IMR-90 (cell line): Measurements from ENCODE around the gene DENND1C. TPM values are rescaled to one million over a fixed set of nuclear protein-coding genes. Genes with fewer than 3 reads are reported as not detected.

Experiments
- ATAC-seq: fragments of 200-7000 bp; cut with Tn5 transposase; 2 replicates; pipeline ENCODE4 v1.9.1; 2020; ENCODE audit warnings: low read depth, mild to moderate bottlenecking, moderate library complexity
- BruUV-seq: library from RNA; stranded (reverse); fragments of 400-500 nt; replicated peaks from 2 replicates; lab custom pipeline; 2021; lab: Mats Ljungman, UMichigan
- CTCF ChIA-PET: fragments of 300-600 bp; formaldehyde crosslinking; extraction: SDS; loops from one replicate; lab custom pipeline; 2021; ENCODE audit warnings: antibody characterized with exemption; lab: Yijun Ruan, JAX
- POLR2A ChIA-PET: fragments of 300-600 bp; sonication (Branson Sonifier 250); formaldehyde crosslinking; loops from one replicate; lab custom pipeline; 2022; ENCODE audit warnings: antibody characterized with exemption; ENCODE audit not compliant: unreplicated experiment; lab: Charles Lee
- DNase-seq: peaks from one replicate; pipeline ENCODE4 v3.0.0; 2013
- H2AFZ ChIP-seq: replicated peaks from 2 replicates; pipeline ENCODE3; 2013; ENCODE audit warnings: low read length, mild to moderate bottlenecking; ENCODE audit not compliant: poor library complexity
- H2AK5ac ChIP-seq: 2 replicates; pipeline ENCODE4 v1.6.1; 2013; ENCODE audit warnings: low read depth, low read length, inconsistent platforms
- H2AK9ac ChIP-seq: replicated peaks from 2 replicates; pipeline ENCODE3; 2013; ENCODE audit warnings: mild to moderate bottlenecking, low read depth, low read length, moderate library complexity; ENCODE audit not compliant: poor library complexity
- H2BK120ac ChIP-seq: 2 replicates; pipeline ENCODE4 v1.6.1; 2013; ENCODE audit warnings: low read depth, low read length, inconsistent platforms
- H2BK15ac ChIP-seq: 3 replicates; pipeline ENCODE4 v1.6.1; 2013; ENCODE audit warnings: low read depth, low read length, inconsistent platforms
- H2BK20ac ChIP-seq: 2 replicates; pipeline ENCODE4 v1.6.1; 2013; ENCODE audit warnings: low read depth, mild to moderate bottlenecking, inconsistent platforms, low read length, moderate library complexity
- H2BK5ac ChIP-seq: 2 replicates; pipeline ENCODE4 v1.6.1; 2013; ENCODE audit warnings: mild to moderate bottlenecking, low read depth, low read length, inconsistent platforms; ENCODE audit not compliant: poor library complexity, severe bottlenecking
- H3K14ac ChIP-seq: replicated peaks from 2 replicates; pipeline ENCODE4 v1.6.1; 2013; ENCODE audit warnings: low read depth, low read length, inconsistent platforms
- H3K18ac ChIP-seq: 2 replicates; pipeline ENCODE4 v1.6.1; 2013; ENCODE audit warnings: low read depth, low read length, control low read depth
- H3K23ac ChIP-seq: 2 replicates; pipeline ENCODE4 v1.6.1; 2013; ENCODE audit warnings: low read depth, low read length, inconsistent platforms
- H3K27ac ChIP-seq: 2 replicates; pipeline ENCODE4 v1.5.1; 2013; ENCODE audit warnings: mild to moderate bottlenecking, control low read depth, low read length; ENCODE audit not compliant: insufficient read depth
- H3K27me3 ChIP-seq: 2 replicates; pipeline ENCODE4 v1.6.1; 2013; ENCODE audit warnings: low read length; ENCODE audit not compliant: control insufficient read depth, insufficient read depth
- H3K36me3 ChIP-seq: 2 replicates; pipeline ENCODE4 v1.6.1; 2013; ENCODE audit warnings: low read length, mixed read lengths; ENCODE audit not compliant: control insufficient read depth, insufficient read depth
- H3K4ac ChIP-seq: 2 replicates; pipeline ENCODE4 v1.6.1; 2013; ENCODE audit warnings: low read depth, low read length, inconsistent platforms
- H3K4me1 ChIP-seq: 2 replicates; pipeline ENCODE4 v1.6.1; 2013; ENCODE audit warnings: low read length, mixed read lengths; ENCODE audit not compliant: control insufficient read depth, insufficient read depth
- H3K4me2 ChIP-seq: 2 replicates; pipeline ENCODE4 v1.6.1; 2013; ENCODE audit warnings: low read depth, mild to moderate bottlenecking, control low read depth, low read length, moderate library complexity
- H3K4me3 ChIP-seq: 2 replicates; pipeline ENCODE4 v1.5.1; 2013; ENCODE audit warnings: low read depth, mild to moderate bottlenecking, control low read depth, low read length, moderate library complexity; ENCODE audit not compliant: insufficient read depth
- H3K56ac ChIP-seq: 2 replicates; pipeline ENCODE4 v1.6.1; 2013; ENCODE audit warnings: low read length, inconsistent platforms; ENCODE audit not compliant: insufficient read depth; ENCODE audit errors: extremely low read depth
- H3K79me1 ChIP-seq, 2 experiments: 2 replicates each; pipeline ENCODE4 v1.6.1; 2013; ENCODE audit warnings: low read length in 2 of 2, inconsistent platforms in 1 of 2, low read depth in 1 of 2
- H3K9ac ChIP-seq: 2 replicates; pipeline ENCODE4 v1.6.1; 2013; ENCODE audit warnings: low read depth, low read length, control low read depth
- H3K9me1 ChIP-seq: 2 replicates; pipeline ENCODE4 v1.6.1; 2013; ENCODE audit warnings: low read length, inconsistent platforms; ENCODE audit not compliant: insufficient read depth
- H3K9me3 ChIP-seq: 2 replicates; pipeline ENCODE4 v1.6.1; 2013; ENCODE audit warnings: low read length; ENCODE audit not compliant: control insufficient read depth, insufficient read depth
- H4K20me1 ChIP-seq: 2 replicates; pipeline ENCODE4 v1.6.1; 2013; ENCODE audit warnings: low read length, inconsistent platforms; ENCODE audit not compliant: insufficient read depth
- H4K5ac ChIP-seq: 2 replicates; pipeline ENCODE4 v1.6.1; 2013; ENCODE audit warnings: mild to moderate bottlenecking, low read depth, low read length, control low read depth
- H4K8ac ChIP-seq, 2 experiments: 2 replicates each; pipeline ENCODE4 v1.6.1; 2013; ENCODE audit warnings: low read depth in 2 of 2, low read length in 2 of 2, control low read depth in 1 of 2, inconsistent platforms in 1 of 2
- H4K91ac ChIP-seq: 2 replicates; pipeline ENCODE4 v1.6.1; 2013; ENCODE audit warnings: low read depth, low read length, inconsistent platforms; ENCODE audit not compliant: insufficient read depth
- ELK1 ChIP-seq: fragments of 150-350 bp; IDR thresholded peaks from 2 replicates; pipeline ENCODE4 v1.6.1; 2016; ENCODE audit warnings: low read depth, mild to moderate bottlenecking, low read length, moderate library complexity, borderline replicate concordance
- MAFK ChIP-seq: IDR thresholded peaks from 2 replicates; pipeline ENCODE4 v1.6.1; 2012; ENCODE audit warnings: low read depth, low read length, improper control_type of control experiment
- MXI1 ChIP-seq: IDR thresholded peaks from 2 replicates; pipeline ENCODE4 v1.6.1; 2012; ENCODE audit warnings: low read depth, mild to moderate bottlenecking, low read length, moderate library complexity, borderline replicate concordance
- NFE2L2 ChIP-seq: fragments of 150-350 bp; IDR thresholded peaks from 2 replicates; pipeline ENCODE4 v1.6.1; 2016; ENCODE audit warnings: low read depth, mild to moderate bottlenecking, low read length
- POLR2A ChIP-seq: IDR thresholded peaks from 2 replicates; pipeline ENCODE4 v1.6.1; 2012; ENCODE audit warnings: mild to moderate bottlenecking, low read depth, low read length
- SMC3 ChIP-seq: fragments of 150-350 bp; IDR thresholded peaks from 2 replicates; pipeline ENCODE4 v1.6.1; 2016; ENCODE audit warnings: low read depth, mild to moderate bottlenecking, antibody characterized with exemption, low read length, moderate library complexity
- USF2 ChIP-seq: fragments of 150-350 bp; IDR thresholded peaks from 2 replicates; pipeline ENCODE4 v1.6.1; 2017; ENCODE audit warnings: mild to moderate bottlenecking, antibody characterized with exemption, low read length, low read depth
- WGBS, 2 experiments: methylation state at CpG; one replicate each; pipeline versions ENCODE4 v1.1.5 to v1.1.7; 2013; ENCODE audit warnings: missing lambda C conversion rate in 2 of 2; ENCODE audit not compliant: insufficient read length in 1 of 2; ENCODE audit errors: extremely low coverage in 2 of 2; 5-methylcytosine and 5-hydroxymethylcytosine counted together
- dilution Hi-C: fragments of 300-500 bp; cut with HindIII; formaldehyde crosslinking; loops from one replicate; pipeline ENCODE4 v1.14.3; 2018; ENCODE audit warnings: low sequenced_read_pairs; ENCODE audit not compliant: unreplicated experiment
- in situ Hi-C: fragments of 300-500 bp; cut with MboI; formaldehyde crosslinking; loops from 3 replicates; pipeline ENCODE4 v1.14.3; 2019; ENCODE audit warnings: low sequenced_read_pairs, inconsistent platforms, mixed read lengths
- intact Hi-C: fragments of 100-400 bp; cut with micrococcal nuclease; formaldehyde crosslinking; loops from 2 replicates; pipeline ENCODE4 v1.10.0; 2022
- polyA plus RNA-seq, 3 experiments: library from polyadenylated mRNA; depleted of rRNA; stranded (reverse); fragments of >200 nt; gene quantifications; 2 replicates each; pipeline ENCODE4 v1.2.3, GENCODE V29; 2012; ENCODE audit warnings: low replicate concordance in 1 of 3
- total RNA-seq: library from RNA; depleted of rRNA; stranded (reverse); fragments of >200 nt; gene quantifications from 2 replicates; pipeline ENCODE4 v1.2.3, GENCODE V29; 2012

The DENND1C gene
- total and polyA plus RNA-seq, 2 of the 4 experiments (the other 2 are of a cell fraction): not detected

GRCh38 chr19:6529351-6529750 is 47.8 kb upstream of the DENND1C start:
- no peak overlapping the region for H3K9ac ChIP-seq
- H4K8ac ChIP-seq: no peak overlapping the region
- H3K4me3 ChIP-seq: no peak overlapping the region
- no TSS peak for BruUV-seq
- H4K91ac ChIP-seq: no peak overlapping the region
- H2BK15ac ChIP-seq: no peak overlapping the region
- no peak overlapping the region for H3K4me2 ChIP-seq
- no peaks in the 10 kb centered on the region for H3K79me1 ChIP-seq
- in situ Hi-C loops (no loop called here), dilution Hi-C loops (no loop called here), intact Hi-C loops (no loop called here)
- H2AK9ac ChIP-seq: no peak overlapping the region
- no peak overlapping the region for H2AK5ac ChIP-seq
- no peak for ATAC-seq
- no peaks in the 10 kb centered on the region for H3K4me1 ChIP-seq
- no peak overlapping the region for H3K18ac ChIP-seq
- H3K9me1 ChIP-seq: no peaks in the 10 kb centered on the region
- H3K4ac ChIP-seq: no peak overlapping the region
- no peak overlapping the region for H3K56ac ChIP-seq
- DNase-seq: no peak
- POLR2A ChIA-PET: no interaction called here
- CTCF ChIA-PET: no interaction called here
- H2BK120ac ChIP-seq: no peak overlapping the region
- H4K5ac ChIP-seq: no peak overlapping the region
- peaks cover 15% of the 10 kb centered on the region; the same call in 1 of the 2 replicates for H3K27me3 ChIP-seq
- H3K23ac ChIP-seq: no peak overlapping the region
- H3K14ac ChIP-seq: no peak overlapping the region
- no peak for TF ChIP-seq NFE2L2
- TF ChIP-seq SMC3: no peak
- no peak for TF ChIP-seq ELK1
- no peak for TF ChIP-seq MAFK
- TF ChIP-seq POLR2A: no peak
- no peak for TF ChIP-seq MXI1
- no peak for TF ChIP-seq USF2
- no peak overlapping the region for H2AFZ ChIP-seq
- H4K20me1 ChIP-seq: no peaks in the 10 kb centered on the region
- 40% methylated on average over 1 of the region's 2 CpGs; no CpG with 5 or more reads in 1 of the 2 experiments for WGBS, 2 experiments
- no peak overlapping the region for H2BK20ac ChIP-seq
- H2BK5ac ChIP-seq: no peak overlapping the region
- H3K27ac ChIP-seq: no peak overlapping the region
- H3K9me3 ChIP-seq: no peaks in the 10 kb centered on the region
- H3K36me3 ChIP-seq: no peaks in the 10 kb centered on the region
